HCT116 (cell line): ENCODE results near the gene EVA1A. TPM values are rescaled to one million over a fixed set of nuclear protein-coding genes. Genes with fewer than 3 reads are reported as not detected.

Experiments
- ATAC-seq: fragments of 200-7000 bp; cut with Tn5 transposase; 2 replicates; pipeline ENCODE4 v1.9.1; 2020; ENCODE audit warnings: mild to moderate bottlenecking, moderate library complexity
- BruUV-seq: library from RNA; stranded (reverse); fragments of 400-500 nt; replicated peaks from 2 replicates; lab custom pipeline; 2021; lab: Mats Ljungman, UMichigan
- CTCF ChIA-PET: fragments of 300-600 bp; sonication (Branson Sonifier 250); formaldehyde crosslinking; loops from one replicate; lab custom pipeline; 2021; ENCODE audit warnings: antibody characterized with exemption; lab: Charles Lee
- POLR2A ChIA-PET: fragments of 300-600, 350-600 bp; sonication (Branson Sonifier 250); formaldehyde crosslinking; loops from one replicate; lab custom pipeline; 2021; ENCODE audit warnings: antibody characterized with exemption; lab: Charles Lee
- RAD21 ChIA-PET, 2 experiments: fragments of 300-600 bp; sonication (Branson Sonifier 250); formaldehyde crosslinking; loops; one replicate each; lab custom pipeline; 2023; ENCODE audit warnings: low total read pairs in 2 of 2; ENCODE audit not compliant: uncharacterized antibody in 2 of 2, unreplicated experiment in 2 of 2, low non-redundant PET in 1 of 2; lab: Charles Lee
- DNase-seq: peaks from one replicate; pipeline ENCODE4 v3.0.0-alpha.2; 2010; ENCODE audit warnings: low read depth, low spot score
- H2AFZ ChIP-seq: fragments of 200-600 bp; shearing (Covaris generic), sonication (generic); 2 replicates; pipeline ENCODE4 v1.6.1; 2017; ENCODE audit warnings: low read depth, mixed run types, mixed read lengths, antibody characterized with exemption, low read length; ENCODE audit not compliant: poor library complexity, severe bottlenecking
- H3K27ac ChIP-seq: 2 replicates; pipeline ENCODE4 v1.5.1; 2012; ENCODE audit warnings: low read depth, low read length
- H3K27me3 ChIP-seq: fragments of 200-600 bp; sonication (generic); 2 replicates; pipeline ENCODE4 v1.6.1; 2016; ENCODE audit warnings: mixed run types, low read length, mixed read lengths; ENCODE audit not compliant: insufficient read depth
- H3K36me3 ChIP-seq, 2 experiments: fragments of 200-500 bp in 1 of 2; fragments of 200-600 bp in 1 of 2; sonication (Bioruptor generic) in 1 of 2; sonication (generic) in 1 of 2; 2 replicates each; pipeline versions ENCODE4 v1.5.1 to v1.6.1; 2014 to 2016; ENCODE audit warnings: low read length in 2 of 2, inconsistent platforms in 1 of 2, mixed read lengths in 1 of 2, mixed run types in 1 of 2; ENCODE audit not compliant: insufficient read depth in 2 of 2, control insufficient read depth in 1 of 2
- H3K4me1 ChIP-seq, 2 experiments: fragments of 200-600 bp in 1 of 2; sonication (generic) in 1 of 2; 2 replicates each; pipeline versions ENCODE4 v1.5.1 to v1.6.1; 2012 to 2017; ENCODE audit warnings: low read length in 2 of 2, inconsistent platforms in 1 of 2, mild to moderate bottlenecking in 1 of 2, mixed read lengths in 1 of 2, mixed run types in 1 of 2, moderate library complexity in 1 of 2; ENCODE audit not compliant: insufficient read depth in 2 of 2, control insufficient read depth in 1 of 2
- H3K4me2 ChIP-seq: fragments of 200-600 bp; sonication (generic); 2 replicates; pipeline ENCODE4 v1.6.1; 2017; ENCODE audit warnings: mixed run types, low read length, mixed read lengths
- H3K4me3 ChIP-seq, 2 experiments: fragments of 200-600 bp in 1 of 2; sonication (generic) in 1 of 2; replicated peaks in 1 of 2; 2 replicates each; pipeline ENCODE4 v1.5.1; 2011 to 2016; ENCODE audit warnings: low read length in 2 of 2, control low read depth in 1 of 2, low read depth in 1 of 2, mild to moderate bottlenecking in 1 of 2, mixed read lengths in 1 of 2, mixed run types in 1 of 2
- H3K79me2 ChIP-seq: fragments of 200-600 bp; sonication (generic); 2 replicates; pipeline ENCODE4 v1.6.1; 2017; ENCODE audit warnings: mild to moderate bottlenecking, mixed run types, low read length, moderate library complexity, mixed read lengths; ENCODE audit not compliant: insufficient read depth
- H3K9ac ChIP-seq: fragments of 200-600 bp; sonication (generic); 2 replicates; pipeline ENCODE4 v1.6.1; 2016; ENCODE audit warnings: low read length, mixed read lengths
- H3K9me2 ChIP-seq: fragments of 200-600 bp; sonication (generic), shearing (Covaris generic); 2 replicates; pipeline ENCODE4 v1.6.1; 2017; ENCODE audit warnings: mixed run types, mild to moderate bottlenecking, moderate library complexity; ENCODE audit not compliant: insufficient read depth
- H3K9me3 ChIP-seq, 2 experiments: fragments of 200-500 bp in 1 of 2; fragments of 200-600 bp in 1 of 2; sonication (Bioruptor generic) in 1 of 2; sonication (generic) in 1 of 2; 2 replicates each; pipeline ENCODE4 v1.6.1; 2014 to 2017; ENCODE audit warnings: low read length in 2 of 2, mixed read lengths in 2 of 2, inconsistent platforms in 1 of 2, low read depth in 1 of 2, mild to moderate bottlenecking in 1 of 2, mixed run types in 1 of 2, moderate library complexity in 1 of 2; ENCODE audit not compliant: control insufficient read depth in 1 of 2, insufficient read depth in 1 of 2
- H4K20me1 ChIP-seq: fragments of 200-600 bp; sonication (generic), shearing (Covaris generic); 2 replicates; pipeline ENCODE4 v1.6.1; 2017; ENCODE audit warnings: mixed run types, mild to moderate bottlenecking, moderate library complexity; ENCODE audit not compliant: insufficient read depth
- MAX ChIP-seq: IDR thresholded peaks from 2 replicates; pipeline ENCODE4 v1.6.1; 2012
- REST ChIP-seq: IDR thresholded peaks from 2 replicates; pipeline ENCODE4 v1.6.1; 2012; ENCODE audit warnings: low read depth
- SIN3A ChIP-seq: IDR thresholded peaks from 2 replicates; pipeline ENCODE4 v1.6.1; 2012; ENCODE audit warnings: low read depth
- SRF ChIP-seq: IDR thresholded peaks from 2 replicates; pipeline ENCODE4 v1.6.1; 2012; ENCODE audit warnings: low read depth
- ZFX ChIP-seq: fragments of 450-650 bp; IDR thresholded peaks from 2 replicates; pipeline ENCODE4 v1.6.1; 2017
- intact Hi-C: fragments of 100-400 bp; cut with micrococcal nuclease; formaldehyde crosslinking; loops from 2 replicates; pipeline ENCODE4 v1.10.0; 2022
- total RNA-seq: library from RNA; stranded (reverse); gene quantifications from one replicate; pipeline ENCODE4 v1.2.1, GENCODE V29; 2021; ENCODE audit not compliant: unreplicated experiment

Gene EVA1A
- total RNA-seq, 1 experiment from 2014 or later = 2.8 TPM

GRCh38 chr2:75570948-75571729, 10.4 kb upstream of the EVA1A start:
- no peak overlapping the region for H3K4me2 ChIP-seq
- POLR2A ChIA-PET = no interaction called here
- CTCF ChIA-PET = no interaction called here
- H3K9me3 ChIP-seq = no peaks in the 10 kb centered on the region
- DNase-seq (no peak), ATAC-seq (no peak)
- no peak overlapping the region for H3K9ac ChIP-seq
- H3K4me3 ChIP-seq = no peak overlapping the region
- no TSS peak for BruUV-seq
- RAD21 ChIA-PET = no interaction called here
- H2AFZ ChIP-seq = no peak overlapping the region
- TF ChIP-seq ZFX (no peak), MAX (no peak), SIN3A (no peak), SRF (no peak), REST (no peak)
- H3K36me3 ChIP-seq = no peaks in the 10 kb centered on the region
- no peaks in the 10 kb centered on the region for H3K9me2 ChIP-seq
- H3K27ac ChIP-seq = no peak overlapping the region
- no peaks in the 10 kb centered on the region for H3K79me2 ChIP-seq
- intact Hi-C loops = no loop called here
- no peaks in the 10 kb centered on the region for H4K20me1 ChIP-seq
- no peaks in the 10 kb centered on the region for H3K4me1 ChIP-seq
- peaks cover 12% of the 10 kb centered on the region for H3K27me3 ChIP-seq
